ENCODE measurements around the gene LAMP2.
A peak's percentile ranks its signal among the peaks of the same experiment; 100 is the strongest.

DNA sequence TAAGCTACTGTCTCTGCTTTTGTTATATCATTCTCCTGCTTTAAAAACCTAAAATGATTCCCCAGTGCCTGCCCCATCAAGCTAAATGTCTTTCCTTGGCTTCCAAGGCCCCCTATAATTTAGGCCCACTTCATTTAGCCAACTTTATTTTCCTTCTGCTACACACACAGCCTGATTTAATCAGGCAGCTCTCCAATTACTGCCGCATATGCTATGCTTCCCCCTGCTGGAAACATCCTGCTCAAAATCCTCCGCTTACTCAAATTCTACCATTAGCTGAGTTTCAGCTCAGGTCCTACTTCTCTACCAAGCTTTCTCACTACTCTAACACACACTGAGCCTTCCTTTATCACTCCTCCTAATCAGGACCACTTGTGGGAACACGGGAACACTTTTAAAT lies 17.0 kb downstream of the LAMP2 start:
- peak; percentile 11 to 30 (median 29); a peak in 2 of 6 replicates for TF ChIP-seq CTCF (IDR thresholded peaks at IDR 0.05 in 2 of 3, conservative IDR thresholded peaks at IDR 0.05 in 1 of 3; ENCODE audit: borderline replicate concordance in 1 of 3, insufficient read depth in 1 of 3, low read depth in 2 of 3, low read length in 2 of 3)
- no peak for TF ChIP-seq SRF (IDR thresholded peaks at IDR 0.05; ENCODE audit: low read depth)
- TF ChIP-seq EZH2phosphoT487 (IDR thresholded peaks at IDR 0.05; ENCODE audit: borderline replicate concordance) = no peak
- no peak for TF ChIP-seq JUND (IDR thresholded peaks at IDR 0.05)
- TF ChIP-seq POLR2A (IDR thresholded peaks at IDR 0.05; ENCODE audit: borderline replicate concordance, extremely low read depth, insufficient read depth, insufficient read length) = no peak
- no peak for TF ChIP-seq FOSL1 (IDR thresholded peaks at IDR 0.05; ENCODE audit: low read depth)
- TF ChIP-seq RAD21 (IDR thresholded peaks at IDR 0.05; ENCODE audit: low read depth) = peak; percentile 34; the same call in 1 of the 2 replicates

Data from HCT116 (cell line).